HepG2 (cell line): ENCODE results near the gene SYPL1. TPM values are rescaled to one million over a fixed set of nuclear protein-coding genes. Genes with fewer than 3 reads are reported as not detected.

Experiments used
- ATAC-seq: fragments of 200-7000 bp; cut with Tn5 transposase; 3 replicates; pipeline ENCODE4 v1.9.1; 2020; ENCODE audit warnings: mild to moderate bottlenecking, moderate library complexity
- BruUV-seq: library from RNA; stranded (reverse); fragments of 400-500 nt; replicated peaks from 2 replicates; lab custom pipeline; 2021; lab: Mats Ljungman, UMichigan
- CTCF ChIA-PET: fragments of 300-600 bp; formaldehyde crosslinking; extraction: SDS; loops from one replicate; lab custom pipeline; 2021; ENCODE audit warnings: low total read pairs, inconsistent platforms, low intra/inter-chr PET ratio; lab: Yijun Ruan, JAX
- POLR2A ChIA-PET: fragments of 350-600 bp; sonication (Branson Sonifier 250); formaldehyde crosslinking; loops from one replicate; lab custom pipeline; 2020; ENCODE audit warnings: antibody characterized with exemption, inconsistent platforms; lab: Yijun Ruan, JAX
- DNase-seq: peaks from one replicate; pipeline ENCODE4 v3.0.0-alpha.2; 2015; ENCODE audit warnings: low spot score
- FAIRE-seq: peaks from 3 replicates; lab custom pipeline; 2011; peaks lifted over from hg19 to GRCh38; lab: Jason Lieb, UNC
- H2AFZ ChIP-seq: one replicate; pipeline ENCODE4 v1.6.1; 2011; ENCODE audit warnings: low read length, inconsistent platforms
- H3K27ac ChIP-seq: fragments of 300-600 bp; 3 replicates; pipeline ENCODE4 v1.8.0; 2011; ENCODE audit warnings: mixed run types, mild to moderate bottlenecking, mixed read lengths, low read length, inconsistent platforms; ENCODE audit not compliant: insufficient read depth; ENCODE audit errors: extremely low read length
- H3K27me3 ChIP-seq, 2 experiments: fragments of 200-600 bp in 1 of 2; 2 replicates in 1 of 2; 3 replicates in 1 of 2; pipeline versions ENCODE4 v1.6.0 to v1.8.0; 2011; ENCODE audit warnings: low read length in 2 of 2, mild to moderate bottlenecking in 2 of 2, moderate library complexity in 2 of 2, inconsistent platforms in 1 of 2; ENCODE audit not compliant: insufficient read depth in 2 of 2, control insufficient read depth in 1 of 2
- H3K36me3 ChIP-seq, 2 experiments: fragments of 200-600 bp in 1 of 2; replicated peaks in 1 of 2; 2 replicates in 1 of 2; 3 replicates in 1 of 2; pipeline versions ENCODE4 v1.5.1 to v1.8.0; 2011; ENCODE audit warnings: low read length in 2 of 2, inconsistent platforms in 1 of 2; ENCODE audit not compliant: insufficient read depth in 2 of 2, control insufficient read depth in 1 of 2
- H3K4me1 ChIP-seq: 2 replicates; pipeline ENCODE4 v1.5.1; 2012; ENCODE audit warnings: low read length, inconsistent platforms; ENCODE audit not compliant: insufficient read depth
- H3K4me2 ChIP-seq: 2 replicates; pipeline ENCODE4 v1.6.0; 2011; ENCODE audit warnings: low read depth, low read length, inconsistent platforms
- H3K4me3 ChIP-seq, 3 experiments: fragments of 200-600 bp in 1 of 3; sonication (generic), shearing (Covaris generic) in 1 of 3; replicated peaks in 1 of 3; 2 replicates each; pipeline ENCODE4 v1.5.1; 2011 to 2016; ENCODE audit warnings: low read length in 3 of 3, inconsistent platforms in 2 of 3, low read depth in 2 of 3, mild to moderate bottlenecking in 2 of 3, control low read depth in 1 of 3, mixed read lengths in 1 of 3; ENCODE audit not compliant: insufficient read depth in 1 of 3
- H3K79me2 ChIP-seq: one replicate; pipeline ENCODE4 v1.6.1; 2011; ENCODE audit warnings: low read length, inconsistent platforms; ENCODE audit not compliant: insufficient read depth
- H3K9ac ChIP-seq: 2 replicates; pipeline ENCODE4 v1.6.0; 2011; ENCODE audit warnings: mild to moderate bottlenecking, low read depth, low read length, inconsistent platforms; ENCODE audit not compliant: insufficient read depth
- H3K9me3 ChIP-seq: 2 replicates; pipeline ENCODE4 v1.5.1; 2012; ENCODE audit warnings: mild to moderate bottlenecking, low read length
- H4K20me1 ChIP-seq: 2 replicates; pipeline ENCODE4 v1.6.0; 2011; ENCODE audit warnings: inconsistent platforms, mild to moderate bottlenecking, low read length, moderate library complexity; ENCODE audit not compliant: insufficient read depth
- FOXC1 ChIP-seq: sonication (generic); formaldehyde crosslinking; IDR thresholded peaks from 2 replicates; pipeline ENCODE4 v1.8.0; 2022; ENCODE audit warnings: mild to moderate bottlenecking, missing genetic modification reagents, borderline replicate concordance
- GZF1 ChIP-seq: sonication (generic); formaldehyde crosslinking; IDR thresholded peaks from 2 replicates; pipeline ENCODE4 v1.5.1; 2020; ENCODE audit warnings: mild to moderate bottlenecking, missing genetic modification reagents
- HNF4G ChIP-seq, 2 experiments: sonication (generic) in 1 of 2; formaldehyde crosslinking in 1 of 2; IDR thresholded peaks; 2 replicates each; pipeline versions ENCODE4 v1.4.0 to v1.6.1; 2011 to 2020; ENCODE audit warnings: borderline replicate concordance in 2 of 2, low read depth in 2 of 2, mild to moderate bottlenecking in 2 of 2, low read length in 1 of 2, missing genetic modification reagents in 1 of 2, moderate library complexity in 1 of 2
- ISL2 ChIP-seq: sonication (generic); formaldehyde crosslinking; IDR thresholded peaks from 2 replicates; pipeline ENCODE4 v1.5.0; 2020; ENCODE audit warnings: missing genetic modification reagents
- JUN ChIP-seq: sonication (generic); formaldehyde crosslinking; IDR thresholded peaks from 2 replicates; pipeline ENCODE4 v1.4.0; 2020; ENCODE audit warnings: mild to moderate bottlenecking, missing genetic modification reagents
- LCORL ChIP-seq, 2 experiments: fragments of 450-650 bp in 1 of 2; sonication (generic) in 1 of 2; formaldehyde crosslinking in 1 of 2; IDR thresholded peaks; 2 replicates each; pipeline versions ENCODE4 v1.5.0 to v1.6.1; 2017 to 2020; ENCODE audit warnings: antibody characterized with exemption in 1 of 2, missing genetic modification reagents in 1 of 2
- NRL ChIP-seq: sonication (generic); formaldehyde crosslinking; IDR thresholded peaks from 2 replicates; pipeline ENCODE4 v1.5.0; 2020; ENCODE audit warnings: missing genetic modification reagents, mild to moderate bottlenecking, moderate library complexity, borderline replicate concordance
- PPARG ChIP-seq: conservative IDR thresholded peaks from 2 replicates; pipeline ENCODE4 v1.6.1; 2016; ENCODE audit warnings: missing biosample characterization, missing genetic modification reagents
- SIX1 ChIP-seq: sonication (generic); formaldehyde crosslinking; IDR thresholded peaks from 2 replicates; pipeline ENCODE4 v1.4.0; 2020; ENCODE audit warnings: missing genetic modification reagents, borderline replicate concordance
- SMAD9 ChIP-seq: sonication (generic); formaldehyde crosslinking; IDR thresholded peaks from 2 replicates; pipeline ENCODE4 v1.5.1; 2020; ENCODE audit warnings: mild to moderate bottlenecking, missing genetic modification reagents
- SRSF9 ChIP-seq: fragments of 200-400 bp; formaldehyde crosslinking; IDR thresholded peaks from 2 replicates; pipeline ENCODE4 v1.6.1; 2018; ENCODE audit warnings: borderline replicate concordance, mild to moderate bottlenecking, low read depth, low read length; ENCODE audit not compliant: insufficient read depth, poor library complexity, severe bottlenecking
- TRIM24 ChIP-seq: sonication (generic); formaldehyde crosslinking; IDR thresholded peaks from 2 replicates; pipeline ENCODE4 v1.8.0; 2022; ENCODE audit warnings: mild to moderate bottlenecking, missing genetic modification reagents
- ZFAT ChIP-seq: sonication (generic); formaldehyde crosslinking; conservative IDR thresholded peaks from 2 replicates; pipeline ENCODE4 v1.8.1; 2023; ENCODE audit warnings: missing genetic modification reagents, inconsistent platforms
- ZNF34 ChIP-seq: sonication (generic); formaldehyde crosslinking; IDR thresholded peaks from 2 replicates; pipeline ENCODE4 v1.4.0; 2020; ENCODE audit warnings: mild to moderate bottlenecking, missing genetic modification reagents, borderline replicate concordance
- WGBS: methylation state at CpG from one replicate; pipeline ENCODE4 v1.1.6; 2017; ENCODE audit warnings: low lambda C conversion rate; 5-methylcytosine and 5-hydroxymethylcytosine counted together
- in situ Hi-C: cut with HindIII; loops from 2 replicates; pipeline ENCODE4 v1.10.0; 2017; ENCODE audit warnings: low pct_unique_long_range_greater_than_20kb; ENCODE audit not compliant: extremely low pct_ligation_motif_present
- intact Hi-C: fragments of 100-400 bp; cut with micrococcal nuclease; formaldehyde crosslinking; loops from one replicate; pipeline ENCODE4 v1.10.0; 2022; ENCODE audit not compliant: unreplicated experiment
- polyA plus RNA-seq, 8 experiments: library from polyadenylated mRNA; depleted of rRNA in 3 of 8; stranded (reverse) in 7 of 8; unstranded in 1 of 8; fragments of >200 nt; fragmentation: Illumina TruSeq in 4 of 8; extraction: Trizol in 4 of 8; gene quantifications; 2 replicates each; pipeline versions ENCODE4 v1.2.1 to v1.2.3, GENCODE V29; 2011 to 2016; ENCODE audit warnings: low read depth in 4 of 8, missing spikeins in 1 of 8, mixed read lengths in 1 of 8; ENCODE audit not compliant: insufficient read depth in 1 of 8
- total RNA-seq, 5 experiments: library from RNA; depleted of rRNA; stranded (reverse); fragments of >200 nt; fragmentation: Illumina TruSeq; extraction: Trizol; gene quantifications; 2 replicates each; pipeline ENCODE4 v1.2.3, GENCODE V29; 2016; ENCODE audit warnings: low read depth in 1 of 5
- TF ChIP-seq, protein P1 (sequence below): sonication (generic); formaldehyde crosslinking; IDR thresholded peaks from 2 replicates; pipeline ENCODE4 v1.4.0; 2020; ENCODE audit warnings: missing genetic modification reagents
- TF ChIP-seq, protein P2 (sequence below): sonication (generic); formaldehyde crosslinking; IDR thresholded peaks from 2 replicates; pipeline ENCODE4 v1.8.0; 2022; ENCODE audit warnings: missing genetic modification reagents, low read depth, mild to moderate bottlenecking, borderline replicate concordance

The SYPL1 gene
- total and polyA plus RNA-seq, 2 of the 13 experiments (the other 11 are each of a cell fraction or from before 2014, with no cell fraction given) = 27.5 to 40.2 TPM

DNA sequence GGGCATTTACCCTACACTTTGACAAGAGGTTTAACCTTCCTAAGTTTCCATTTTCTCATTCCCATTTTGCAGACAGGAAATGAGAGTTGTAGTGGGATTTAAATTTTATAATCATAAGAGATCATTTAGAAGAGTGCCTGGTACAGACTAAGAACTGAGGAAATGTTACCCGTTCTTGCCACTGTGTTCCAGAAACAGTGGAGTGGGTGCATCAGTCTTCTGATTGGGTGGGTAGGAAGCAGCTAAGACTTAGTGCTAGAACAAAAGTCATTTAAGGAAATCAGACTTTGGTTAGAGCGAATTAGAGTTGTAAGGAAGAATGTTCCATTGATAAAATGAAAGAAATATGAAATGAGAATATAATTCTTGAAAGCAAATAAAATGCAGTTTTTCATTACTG is 8.4 kb upstream of the SYPL1 start:
- Histone ChIP-seq H3K9me3 (no peaks in the 10 kb centered on the region), H3K9ac (no peak overlapping the region), H2AFZ (no peak overlapping the region), H3K79me2 (no peaks in the 10 kb centered on the region), H3K4me3 (no peak overlapping the region), H3K36me3 (no peaks in the 10 kb centered on the region), H3K4me2 (no peak overlapping the region), H3K27ac (no peak overlapping the region), H4K20me1 (no peaks in the 10 kb centered on the region), H3K27me3 (0 out of 5 replicates have a peak, but pooled peaks cover 0 to 3% of the 10 kb centered on the region in 2 experiments), H3K4me1 (peaks cover 11% of the 10 kb centered on the region)
- no peak for TF ChIP-seq ZFAT
- no peak for TF ChIP-seq PPARG
- no peak for TF ChIP-seq TRIM24 (CRISPR knock-in tag)
- TF ChIP-seq SMAD9 = no peak
- TF ChIP-seq, protein P1, sequence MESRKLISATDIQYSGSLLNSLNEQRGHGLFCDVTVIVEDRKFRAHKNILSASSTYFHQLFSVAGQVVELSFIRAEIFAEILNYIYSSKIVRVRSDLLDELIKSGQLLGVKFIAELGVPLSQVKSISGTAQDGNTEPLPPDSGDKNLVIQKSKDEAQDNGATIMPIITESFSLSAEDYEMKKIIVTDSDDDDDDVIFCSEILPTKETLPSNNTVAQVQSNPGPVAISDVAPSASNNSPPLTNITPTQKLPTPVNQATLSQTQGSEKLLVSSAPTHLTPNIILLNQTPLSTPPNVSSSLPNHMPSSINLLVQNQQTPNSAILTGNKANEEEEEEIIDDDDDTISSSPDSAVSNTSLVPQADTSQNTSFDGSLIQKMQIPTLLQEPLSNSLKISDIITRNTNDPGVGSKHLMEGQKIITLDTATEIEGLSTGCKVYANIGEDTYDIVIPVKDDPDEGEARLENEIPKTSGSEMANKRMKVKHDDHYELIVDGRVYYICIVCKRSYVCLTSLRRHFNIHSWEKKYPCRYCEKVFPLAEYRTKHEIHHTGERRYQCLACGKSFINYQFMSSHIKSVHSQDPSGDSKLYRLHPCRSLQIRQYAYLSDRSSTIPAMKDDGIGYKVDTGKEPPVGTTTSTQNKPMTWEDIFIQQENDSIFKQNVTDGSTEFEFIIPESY (CRISPR knock-in tag) = no peak
- TF ChIP-seq FOXC1 = no peak
- no peak for TF ChIP-seq SIX1 (CRISPR knock-in tag)
- POLR2A ChIA-PET = no interaction called here
- WGBS = 67% methylated on average over 2 of the region's 2 CpGs
- CTCF ChIA-PET = no interaction called here
- no TSS peak for BruUV-seq
- FAIRE-seq = no peak
- intact Hi-C loops = no loop called here
- no peak for DNase-seq
- ATAC-seq = no peak
- in situ Hi-C loops = no loop called here

DNA sequence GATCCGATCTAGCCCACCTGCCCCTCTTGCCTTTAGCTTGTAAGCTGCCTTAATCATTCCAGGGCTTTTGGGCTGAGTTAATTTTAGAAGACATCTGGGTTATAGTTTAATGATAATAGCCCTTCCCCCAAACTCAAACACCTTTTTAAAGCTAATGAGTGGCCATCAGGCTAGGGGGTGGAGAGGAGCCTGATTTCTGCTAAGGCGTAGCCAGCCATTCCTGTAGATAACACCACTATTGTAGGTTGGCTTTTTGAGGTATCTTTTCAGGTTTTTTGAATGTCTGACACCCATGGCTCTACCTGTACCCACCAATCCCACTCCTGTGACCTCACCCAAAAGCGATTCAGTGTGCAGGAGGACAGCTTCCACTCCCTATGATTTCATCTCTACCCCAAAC is 7.6 kb upstream of the SYPL1 start:
- intact Hi-C loops = no loop called here
- no peak for FAIRE-seq
- CTCF ChIA-PET = no interaction called here
- no TSS peak for BruUV-seq
- Histone ChIP-seq H3K27me3 (0 out of 5 replicates have a peak, but pooled peaks cover 0 to 3% of the 10 kb centered on the region in 2 experiments), H3K4me3 (no peak overlapping the region), H3K9me3 (no peaks in the 10 kb centered on the region), H3K79me2 (no peaks in the 10 kb centered on the region), H3K36me3 (no peaks in the 10 kb centered on the region), H3K4me1 (peaks cover 11% of the 10 kb centered on the region), H3K4me2 (no peak overlapping the region; the same call in 1 of the 2 replicates), H3K27ac (no peak overlapping the region), H2AFZ (no peak overlapping the region), H3K9ac (no peak overlapping the region), H4K20me1 (no peaks in the 10 kb centered on the region)
- no peak for TF ChIP-seq HNF4G (IDR thresholded peaks at IDR 0.05; ENCODE audit: borderline replicate concordance, low read depth, low read length)
- TF ChIP-seq HNF4G (CRISPR knock-in tag; IDR thresholded peaks at IDR 0.05; ENCODE audit: borderline replicate concordance, low read depth) = no peak
- no peak for TF ChIP-seq GZF1 (CRISPR knock-in tag)
- no peak for TF ChIP-seq JUN (CRISPR knock-in tag)
- no peak for TF ChIP-seq NRL (CRISPR knock-in tag)
- TF ChIP-seq SRSF9 = no peak
- TF ChIP-seq LCORL (IDR thresholded peaks at IDR 0.05) = no peak
- no peak for TF ChIP-seq LCORL (CRISPR knock-in tag; IDR thresholded peaks at IDR 0.05)
- TF ChIP-seq ISL2 (CRISPR knock-in tag) = no peak
- no peak for TF ChIP-seq ZNF34 (CRISPR knock-in tag)
- TF ChIP-seq, protein P2, sequence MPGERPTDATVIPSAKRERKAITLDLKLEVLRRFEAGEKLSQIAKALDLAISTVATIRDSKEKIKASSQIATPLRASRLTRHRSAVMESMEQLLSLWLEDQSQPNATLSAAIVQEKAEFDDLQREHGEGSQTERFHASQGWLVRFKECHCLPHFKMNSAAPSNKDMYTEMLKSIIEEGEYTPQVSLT (CRISPR knock-in tag) = no peak
- in situ Hi-C loops = no loop called here
- no peak for DNase-seq
- WGBS = 41% methylated on average over 3 of the region's 3 CpGs
- POLR2A ChIA-PET = interaction anchor here (0.8 kb wide), 1 partner anchor 20 kb away, joined by 3 read pairs; no protein-coding TSS in a partner anchor
- no peak for ATAC-seq
